Small intestine (tissue), 7 donors: Measurements from ENCODE around the gene ZNF740. TPM values are rescaled to one million over a fixed set of nuclear protein-coding genes. Genes with fewer than 3 reads are reported as not detected.

Source experiments
- DNase-seq, 2 donors: peaks; one replicate each; pipeline versions ENCODE4 v3.0.0 to v3.0.0-alpha.2; 2013
- FAIRE-seq: peaks from 2 replicates; lab custom pipeline; 2012; peaks lifted over from hg19 to GRCh38; lab: Jason Lieb, UNC
- H3K27ac ChIP-seq, 3 donors: one replicate each; pipeline ENCODE4 v1.5.1; 2013; ENCODE audit warnings: low read length in 2 of 3, mild to moderate bottlenecking in 2 of 3, control low read depth in 1 of 3, inconsistent platforms in 1 of 3, low read depth in 1 of 3, moderate library complexity in 1 of 3
- H3K27me3 ChIP-seq, 3 donors: one replicate each; pipeline ENCODE4 v1.6.1; 2013; ENCODE audit warnings: low read length in 3 of 3, inconsistent platforms in 1 of 3; ENCODE audit not compliant: control insufficient read depth in 3 of 3, insufficient read depth in 3 of 3
- H3K36me3 ChIP-seq, 3 donors: one replicate each; pipeline ENCODE4 v1.6.1; 2013; ENCODE audit warnings: low read length in 3 of 3, inconsistent platforms in 1 of 3, low read depth in 1 of 3, mild to moderate bottlenecking in 1 of 3, moderate library complexity in 1 of 3; ENCODE audit not compliant: control insufficient read depth in 3 of 3, insufficient read depth in 2 of 3
- H3K4me1 ChIP-seq, 3 donors: one replicate each; pipeline ENCODE4 v1.6.1; 2013; ENCODE audit warnings: low read length in 2 of 3, inconsistent platforms in 1 of 3, low read depth in 1 of 3, mild to moderate bottlenecking in 1 of 3, moderate library complexity in 1 of 3; ENCODE audit not compliant: control insufficient read depth in 3 of 3, insufficient read depth in 2 of 3
- H3K4me3 ChIP-seq, 3 donors: one replicate each; pipeline ENCODE4 v1.5.1; 2013; ENCODE audit warnings: low read length in 3 of 3, control low read depth in 1 of 3, inconsistent platforms in 1 of 3, low read depth in 1 of 3, mild to moderate bottlenecking in 1 of 3, moderate library complexity in 1 of 3
- H3K9me3 ChIP-seq, 2 donors: one replicate each; pipeline ENCODE4 v1.6.1; 2013; ENCODE audit warnings: low read depth in 1 of 2, low read length in 1 of 2; ENCODE audit not compliant: control insufficient read depth in 2 of 2, insufficient read depth in 1 of 2
- WGBS, 3 donors: extraction: QIAGEN DNeasy Blood & Tissue Kit; methylation state at CpG; one replicate each; pipeline ENCODE4 v1.1.7; 2013; 5-methylcytosine and 5-hydroxymethylcytosine counted together
- polyA plus RNA-seq, 4 donors: library from polyadenylated mRNA; stranded (reverse) in 3 of 4; unstranded in 1 of 4; fragments of 200-250 nt in 3 of 4; fragments of 120-200 nt in 1 of 4; gene quantifications; one replicate each; pipeline versions ENCODE4 v1.2.1 to v1.2.3, GENCODE V29; 2013
- donor health status: healthy with polysubstance abuse.
- donor health status: control.
- donor health status: control.
- donor health status: Bipolar disorder and iron deficiency.
- donor health status: healthy.

The ZNF740 gene
- polyA plus RNA-seq, 4 donors = 2.9 to 23.4 (median 7.1) TPM

- Histone ChIP-seq H3K4me1 (peaks cover 0 to 34% (median 6%) of the 10 kb centered on the region in 3 donors), H3K27ac (peak overlapping the region in 1 of 3 donors; percentile 21), H3K27me3 (peaks cover 0 to 8% (median 0%) of the 10 kb centered on the region in 3 donors), H3K9me3 (no peaks in the 10 kb centered on the region), H3K36me3 (peaks cover 0 to 42% (median 4%) of the 10 kb centered on the region in 3 donors), H3K4me3 (no peak overlapping the region)
- WGBS, 3 donors = 85 to 90% (median 89%) methylated on average over 8 of the region's 8 CpGs
- FAIRE-seq = no peak
- no peak for DNase-seq
These were observed 35.0 kb downstream of the ZNF740 start for GRCh38 chr12:53215497-53215896.

DNA sequence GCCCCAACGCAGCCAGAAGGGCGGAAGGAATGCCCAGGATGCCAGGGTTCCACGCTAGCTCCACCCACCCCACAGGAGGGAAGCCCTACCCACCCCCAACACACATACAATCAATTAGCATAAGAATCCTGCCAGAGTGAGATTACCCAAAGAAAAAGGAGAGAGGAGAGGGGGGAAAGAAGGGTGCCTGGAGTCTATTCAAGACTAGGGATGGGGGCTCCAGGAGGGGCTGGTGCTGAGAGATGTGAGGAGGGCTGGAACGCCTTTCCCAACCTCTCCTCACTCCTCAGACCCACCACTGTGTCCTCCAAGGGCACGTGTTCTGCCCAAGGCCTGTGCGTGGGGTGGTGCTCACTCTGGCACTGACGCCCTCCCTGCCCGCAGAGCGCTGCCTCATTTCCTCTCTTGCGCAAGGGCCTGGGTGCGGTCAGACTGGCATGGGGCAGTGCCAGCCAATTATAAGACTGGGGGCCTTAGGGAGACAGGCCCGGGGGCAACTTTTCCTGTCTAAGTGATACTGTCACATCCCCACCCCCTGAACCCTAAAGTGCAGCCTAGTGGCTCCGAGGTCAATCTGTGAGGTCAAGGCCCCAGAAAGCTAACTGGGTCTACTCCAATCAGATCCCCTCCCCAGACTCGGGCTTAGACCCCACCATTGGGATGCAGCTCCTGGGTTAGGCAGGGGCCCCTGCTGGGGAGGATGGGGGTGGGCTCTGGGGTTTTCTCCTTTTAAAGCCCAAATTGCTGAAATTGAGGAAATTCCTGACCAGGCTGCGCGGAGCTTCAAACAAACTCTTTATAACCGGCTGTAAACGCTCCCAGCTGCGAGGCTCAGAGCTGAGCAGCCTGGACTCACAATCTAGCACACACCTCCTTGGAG lies 36.8 kb downstream of the ZNF740 start:
- Histone ChIP-seq H3K27ac (peak overlapping the region in 1 of 3 donors; percentile 56), H3K9me3 (no peaks in the 10 kb centered on the region), H3K36me3 (peaks cover 0 to 27% (median 0%) of the 10 kb centered on the region in 3 donors), H3K4me3 (no peak overlapping the region), H3K27me3 (peaks cover 0 to 8% (median 0%) of the 10 kb centered on the region in 3 donors), H3K4me1 (peaks cover 0 to 42% (median 6%) of the 10 kb centered on the region in 3 donors)
- WGBS, 3 donors = 30 to 49% (median 48%) methylated on average over 19 of the region's 19 CpGs
- DNase-seq = peak; percentile 43 to 58
- no peak for FAIRE-seq

GRCh38 chr12:53217931-53218307 lies 37.4 kb downstream of the ZNF740 start:
- FAIRE-seq (no peak), DNase-seq (no peak)
- Histone ChIP-seq H3K4me3 (peak overlapping the region in 1 of 3 donors; percentile 11), H3K9me3 (no peaks in the 10 kb centered on the region), H3K36me3 (peaks cover 0 to 25% (median 0%) of the 10 kb centered on the region in 3 donors), H3K27ac (peak overlapping the region in 1 of 3 donors; percentile 56), H3K4me1 (peaks cover 0 to 45% (median 6%) of the 10 kb centered on the region in 3 donors), H3K27me3 (peaks cover 0 to 8% (median 0%) of the 10 kb centered on the region in 3 donors)
- 47 to 53% (median 48%) methylated on average over 3 of the region's 3 CpGs for WGBS, 3 donors

- no peak for DNase-seq
- Histone ChIP-seq H3K27ac (peak overlapping the region in 2 of 3 donors; percentile 41 to 68), H3K4me3 (peak overlapping the region in 2 of 3 donors; percentile 18 to 77), H3K27me3 (peaks cover 0 to 8% (median 0%) of the 10 kb centered on the region in 3 donors), H3K4me1 (peaks cover 0 to 51% (median 9%) of the 10 kb centered on the region in 3 donors), H3K36me3 (peaks cover 0 to 17% (median 0%) of the 10 kb centered on the region in 3 donors), H3K9me3 (no peaks in the 10 kb centered on the region)
- no peak for FAIRE-seq
- WGBS, 3 donors = 33 to 50% (median 41%) methylated on average over 27 to 30 of the region's 30 CpGs
These were observed 38.2 kb downstream of the ZNF740 start for GRCh38 chr12:53218551-53219291.

GRCh38 chr12:53219292-53219955 lies 38.9 kb downstream of the ZNF740 start:
- peak overlapping the region in 2 of 3 donors; percentile 67 to 68 for H3K27ac ChIP-seq
- peaks cover 0 to 8% (median 0%) of the 10 kb centered on the region in 3 donors for H3K27me3 ChIP-seq
- peak in 1 of 2 donors; percentile 57 for DNase-seq
- no peak for FAIRE-seq
- H3K36me3 ChIP-seq = peaks cover 0 to 10% (median 0%) of the 10 kb centered on the region in 3 donors
- WGBS, 3 donors = 5 to 8% (median 6%) methylated on average over 27 of the region's 27 CpGs
- H3K4me3 ChIP-seq = peak overlapping the region; percentile 42 to 77 (median 65)
- no peaks in the 10 kb centered on the region for H3K9me3 ChIP-seq
- peaks cover 0 to 58% (median 9%) of the 10 kb centered on the region in 3 donors for H3K4me1 ChIP-seq

- H3K4me3 ChIP-seq = peak overlapping the region; percentile 42 to 77 (median 65)
- 0 to 1% (median 1%) methylated on average over 40 to 52 of the region's 53 CpGs for WGBS, 3 donors
- DNase-seq (peak; percentile 61 to 82), FAIRE-seq (no peak)
- H3K9me3 ChIP-seq = no peaks in the 10 kb centered on the region
- peaks cover 0 to 58% (median 9%) of the 10 kb centered on the region in 3 donors for H3K4me1 ChIP-seq
- peak overlapping the region in 2 of 3 donors; percentile 67 to 100 for H3K27ac ChIP-seq
- H3K27me3 ChIP-seq = peaks cover 0 to 8% (median 0%) of the 10 kb centered on the region in 3 donors
- H3K36me3 ChIP-seq = peaks cover 0 to 4% (median 0%) of the 10 kb centered on the region in 3 donors
These were observed 39.6 kb downstream of the ZNF740 start for GRCh38 chr12:53219956-53220693.

DNA sequence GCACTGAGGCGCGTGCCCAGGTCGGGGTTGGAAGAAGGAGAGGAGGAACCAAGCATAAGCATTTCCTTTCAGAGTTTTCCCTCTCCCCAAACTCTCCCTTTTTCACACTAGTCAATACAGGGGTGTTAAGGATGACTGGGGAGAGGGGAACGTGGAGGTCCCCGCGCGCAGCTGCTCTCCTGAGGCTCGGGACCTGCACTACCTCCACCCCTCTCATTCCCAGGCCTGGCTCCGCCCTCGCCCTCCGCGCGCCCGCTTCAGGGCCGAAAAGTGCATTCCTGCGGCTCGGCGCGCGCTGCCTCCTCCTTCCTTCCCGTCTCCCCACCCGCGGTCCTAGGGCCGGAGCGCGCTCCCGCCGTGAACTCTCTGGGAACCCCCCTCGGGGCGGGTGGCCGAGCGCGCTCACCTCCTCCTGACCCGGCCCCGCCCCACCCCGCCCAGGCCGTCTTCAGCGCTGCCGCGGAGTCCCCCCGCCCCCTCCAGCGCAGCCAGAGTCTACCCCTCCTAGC lies 40.2 kb downstream of the ZNF740 start:
- Histone ChIP-seq H3K36me3 (no peaks in the 10 kb centered on the region), H3K4me1 (peaks cover 0 to 57% (median 9%) of the 10 kb centered on the region in 3 donors), H3K9me3 (no peaks in the 10 kb centered on the region), H3K27ac (peak overlapping the region; percentile 53 to 100 (median 99)), H3K27me3 (peaks cover 0 to 9% (median 0%) of the 10 kb centered on the region in 3 donors), H3K4me3 (peak overlapping the region; percentile 42 to 77 (median 65))
- 0 to 1% (median 1%) methylated on average over 21 to 42 of the region's 42 CpGs for WGBS, 3 donors
- DNase-seq (peak; percentile 75 to 94), FAIRE-seq (no peak)
